CD1c-positive myeloid dendritic cell (primary cell): ENCODE data around the gene LAD1.

Experiments used
- DNase-seq: peaks from one replicate; pipeline ENCODE4 v3.0.0-alpha.2; 2016; ENCODE audit errors: extremely low spot score

The LAD1 gene, protein sequence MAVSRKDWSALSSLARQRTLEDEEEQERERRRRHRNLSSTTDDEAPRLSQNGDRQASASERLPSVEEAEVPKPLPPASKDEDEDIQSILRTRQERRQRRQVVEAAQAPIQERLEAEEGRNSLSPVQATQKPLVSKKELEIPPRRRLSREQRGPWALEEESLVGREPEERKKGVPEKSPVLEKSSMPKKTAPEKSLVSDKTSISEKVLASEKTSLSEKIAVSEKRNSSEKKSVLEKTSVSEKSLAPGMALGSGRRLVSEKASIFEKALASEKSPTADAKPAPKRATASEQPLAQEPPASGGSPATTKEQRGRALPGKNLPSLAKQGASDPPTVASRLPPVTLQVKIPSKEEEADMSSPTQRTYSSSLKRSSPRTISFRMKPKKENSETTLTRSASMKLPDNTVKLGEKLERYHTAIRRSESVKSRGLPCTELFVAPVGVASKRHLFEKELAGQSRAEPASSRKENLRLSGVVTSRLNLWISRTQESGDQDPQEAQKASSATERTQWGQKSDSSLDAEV

DNA sequence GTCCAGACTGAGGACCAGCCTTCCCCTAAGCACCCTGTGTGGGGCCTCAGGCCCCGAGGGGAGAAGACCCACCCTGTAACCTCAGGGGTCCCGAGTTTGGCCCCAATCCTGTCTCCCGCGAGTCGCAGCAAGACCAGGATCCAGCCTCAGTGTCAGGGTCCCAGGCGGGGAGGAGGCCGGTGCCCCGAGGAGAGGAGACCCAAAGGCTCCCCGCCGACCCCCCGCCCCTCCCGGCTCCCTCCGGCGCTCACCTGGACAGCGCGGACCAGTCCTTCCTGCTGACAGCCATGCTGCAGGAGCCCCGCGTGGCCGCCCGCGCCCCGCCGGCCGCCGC, at the start of gene LAD1:
Gene LAD1, minus strand, starts transcription at position 307 of the 334 bp plus-strand sequence. Its CDS starts 18 bp downstream, at position 289.
- no peak for DNase-seq

DNA sequence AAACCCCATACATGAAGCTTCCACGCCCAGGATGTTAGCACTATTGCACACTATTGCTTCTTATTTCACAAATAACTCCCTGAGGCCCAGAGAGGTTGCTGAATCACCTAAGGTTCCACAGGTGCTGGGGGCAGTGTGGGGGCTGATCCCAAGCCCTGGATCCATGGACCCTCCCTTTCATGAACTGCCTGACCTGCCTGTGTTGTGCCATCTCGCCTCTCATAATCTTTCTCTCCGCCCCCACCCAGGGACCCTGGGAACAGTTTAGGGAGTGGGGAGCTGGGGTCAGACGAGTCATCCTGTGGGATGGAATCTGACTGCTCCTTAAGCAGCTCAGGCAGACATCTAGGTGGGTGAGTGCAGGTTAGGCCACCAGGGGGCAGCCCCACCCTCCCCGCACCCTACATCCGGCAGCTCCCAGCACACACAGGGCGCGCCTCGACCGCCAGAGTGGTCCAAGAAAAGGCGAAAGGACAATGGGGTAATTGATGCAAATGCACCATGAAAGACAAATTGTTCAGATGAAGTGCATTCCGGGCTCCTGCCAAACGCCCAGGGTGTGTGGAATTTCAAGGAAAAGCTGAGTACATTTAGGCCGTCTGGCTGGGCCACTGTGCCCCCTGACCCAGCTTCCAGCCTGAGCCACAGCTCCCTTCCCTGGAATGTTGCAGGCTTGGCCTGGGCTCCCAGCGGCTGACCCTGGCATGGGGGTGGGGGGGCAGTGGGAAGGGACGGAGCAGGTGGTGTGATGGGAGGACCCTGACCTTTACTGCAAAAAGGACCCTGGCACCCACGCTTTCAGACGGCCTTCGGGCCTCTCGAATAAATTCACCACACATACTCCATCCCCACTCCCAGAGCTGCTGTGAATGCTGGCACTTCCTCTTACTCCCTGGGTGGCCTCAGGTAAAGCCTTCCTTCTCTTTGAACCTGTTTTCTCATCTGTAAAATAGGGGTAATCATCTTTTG, 49.1 kb upstream of the LAD1 start:
- DNase-seq, result peak; percentile 69

DNA sequence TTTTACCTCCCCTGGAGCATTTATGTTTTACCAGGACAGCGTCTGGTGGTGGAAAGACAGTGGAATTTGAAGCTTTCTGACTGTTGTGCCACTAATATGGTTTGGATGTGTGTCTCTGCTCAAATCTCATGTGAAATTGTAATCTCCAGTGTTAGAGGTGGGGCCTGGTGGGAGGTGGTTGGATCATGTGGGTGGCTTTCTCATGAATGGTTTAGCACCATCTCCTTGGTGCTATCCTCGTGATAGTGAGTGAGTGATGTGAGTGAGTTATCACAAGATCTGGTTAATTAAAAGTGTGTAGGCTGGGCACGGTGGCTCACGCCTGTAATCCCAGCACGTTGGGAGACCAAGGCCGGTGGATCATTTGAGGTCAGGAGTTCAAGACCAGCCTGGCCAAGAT, 46.2 kb upstream of the LAD1 start:
- no peak for DNase-seq

DNA sequence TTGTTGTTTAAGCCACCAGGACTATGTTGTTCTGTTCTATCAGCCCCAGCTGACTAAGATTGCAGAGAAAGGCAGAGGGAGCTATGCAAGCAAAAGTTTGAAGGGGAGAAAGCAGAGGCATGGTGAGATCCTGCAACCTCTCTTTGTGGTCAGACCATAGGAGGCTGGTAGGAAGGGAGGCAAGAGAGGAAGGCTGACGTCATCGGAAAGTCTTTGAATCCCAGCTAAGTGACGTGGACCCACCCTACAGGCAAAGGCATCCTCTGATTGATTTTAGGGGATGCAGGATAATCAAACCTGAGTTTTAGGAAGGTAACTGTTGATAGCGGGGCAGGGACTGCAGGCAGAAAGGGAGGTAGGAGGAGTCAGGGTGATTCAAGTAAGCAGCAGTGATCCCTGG, 45.7 kb upstream of the LAD1 start:
- no peak for DNase-seq

DNA sequence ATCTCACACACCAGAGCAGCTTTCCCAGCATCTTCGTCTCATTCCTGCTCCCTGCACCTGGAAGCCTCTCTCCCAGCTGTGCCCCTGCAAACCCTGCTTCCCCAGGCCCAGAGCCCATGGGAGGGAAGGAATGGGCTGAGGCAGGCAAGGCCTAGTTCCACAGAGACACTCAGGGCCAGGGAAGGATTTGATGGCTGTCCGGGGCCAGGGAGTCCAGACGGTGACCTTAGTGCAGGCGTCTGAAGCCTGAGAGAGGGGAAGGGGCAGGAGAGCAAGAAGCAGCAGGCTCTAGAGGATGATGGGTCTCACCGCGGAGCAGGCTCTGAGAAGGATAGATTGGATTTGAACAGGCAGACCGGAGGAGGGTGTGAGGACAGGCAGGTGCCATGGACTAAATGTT, 44.6 kb upstream of the LAD1 start:
- DNase-seq, result no peak

DNA sequence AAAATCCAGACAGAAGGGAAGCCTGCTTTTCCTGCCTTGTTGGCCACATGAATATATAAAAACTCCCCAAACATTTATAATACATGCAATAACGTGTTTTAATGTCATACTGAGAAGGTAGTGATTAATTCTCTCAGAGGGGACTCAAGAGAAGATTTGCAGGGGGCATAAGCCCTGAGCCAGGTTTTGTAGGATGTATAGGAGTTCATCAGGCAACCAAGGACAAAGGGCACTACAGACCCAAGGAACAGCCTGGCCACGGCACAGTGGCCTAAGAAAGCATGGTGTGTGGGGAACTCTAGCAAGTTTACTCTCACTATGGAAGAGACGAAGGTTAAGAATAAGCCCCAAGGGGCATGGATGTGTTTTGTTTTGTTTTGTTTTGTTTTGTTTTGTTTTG, 37.8 kb upstream of the LAD1 start:
- DNase-seq, result no peak

DNA sequence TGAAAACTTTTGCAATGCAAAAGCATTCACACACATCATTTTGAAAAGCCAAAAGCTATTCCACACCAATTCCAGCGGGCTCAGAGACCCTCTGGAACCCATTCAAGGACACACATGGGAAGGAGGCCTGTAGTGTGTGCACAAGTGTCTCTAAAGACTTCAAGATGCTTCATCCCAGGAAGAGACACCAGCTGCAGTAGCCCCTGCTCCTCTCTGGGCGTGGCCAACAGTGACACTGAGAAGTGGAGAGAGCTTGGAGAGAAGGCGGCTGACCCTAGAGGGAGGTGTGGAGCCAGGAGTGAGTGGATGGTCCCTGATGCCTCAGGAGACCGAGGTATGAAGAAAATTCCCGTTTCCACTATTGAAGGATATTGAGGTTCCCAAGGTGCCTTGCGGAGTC, 37.3 kb upstream of the LAD1 start:
- no peak for DNase-seq

DNA sequence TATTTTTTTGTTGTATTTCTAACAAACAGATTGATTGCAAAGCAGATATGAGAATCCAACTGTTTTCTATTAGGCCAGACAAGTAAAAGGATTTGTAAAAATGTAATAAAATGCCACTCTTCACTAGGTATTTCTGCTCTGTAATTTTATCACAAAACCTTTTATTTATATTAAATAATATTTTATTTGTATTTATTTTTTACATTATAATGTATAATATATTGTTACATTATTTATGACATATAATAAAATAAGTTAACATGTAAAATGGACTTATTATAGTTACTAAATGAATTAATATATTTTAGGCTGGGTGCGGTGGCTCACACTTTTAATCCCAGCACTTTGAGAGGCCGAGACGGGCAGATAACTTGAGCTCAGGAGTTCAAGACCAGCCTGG, 35.1 kb upstream of the LAD1 start:
- DNase-seq, result no peak

DNA sequence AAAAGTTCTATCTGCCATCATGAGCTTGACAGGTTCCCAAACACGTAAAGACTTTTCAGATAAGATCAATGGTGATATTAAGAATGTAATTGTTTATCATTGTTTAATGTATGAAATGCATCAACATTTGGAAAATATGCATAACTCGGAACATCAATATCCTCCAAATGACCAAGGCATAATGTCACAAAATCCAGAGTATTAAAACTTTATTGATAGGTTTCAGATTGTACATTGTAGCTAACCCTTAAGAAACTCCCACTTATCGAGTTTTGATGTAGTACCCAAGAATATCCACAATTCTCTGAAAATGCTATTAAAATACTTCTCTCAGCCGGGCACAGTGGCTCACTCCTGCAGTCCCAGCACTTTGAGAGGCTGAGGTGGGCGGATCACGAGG, 34.5 kb upstream of the LAD1 start:
- DNase-seq, result no peak

DNA sequence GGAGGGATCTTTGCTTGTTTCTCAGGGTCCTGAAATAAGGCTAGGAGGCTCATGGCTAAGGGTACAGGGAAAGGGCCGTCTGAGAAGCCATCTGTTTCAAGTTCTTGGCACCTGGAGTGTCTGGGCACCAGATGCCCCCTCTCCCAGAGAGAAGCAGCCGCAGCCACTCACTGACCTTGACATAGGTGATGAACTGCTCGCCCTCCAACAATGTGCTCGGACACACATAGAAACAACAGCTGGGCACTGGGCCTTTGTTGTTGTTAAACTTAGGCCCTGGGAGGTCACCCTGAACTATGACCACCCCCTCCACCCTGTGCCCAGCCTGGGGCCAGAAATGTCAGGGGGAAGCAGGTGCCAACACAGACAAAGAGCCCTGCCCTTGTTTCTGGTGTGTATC, 31.7 kb upstream of the LAD1 start:
- no peak for DNase-seq

DNA sequence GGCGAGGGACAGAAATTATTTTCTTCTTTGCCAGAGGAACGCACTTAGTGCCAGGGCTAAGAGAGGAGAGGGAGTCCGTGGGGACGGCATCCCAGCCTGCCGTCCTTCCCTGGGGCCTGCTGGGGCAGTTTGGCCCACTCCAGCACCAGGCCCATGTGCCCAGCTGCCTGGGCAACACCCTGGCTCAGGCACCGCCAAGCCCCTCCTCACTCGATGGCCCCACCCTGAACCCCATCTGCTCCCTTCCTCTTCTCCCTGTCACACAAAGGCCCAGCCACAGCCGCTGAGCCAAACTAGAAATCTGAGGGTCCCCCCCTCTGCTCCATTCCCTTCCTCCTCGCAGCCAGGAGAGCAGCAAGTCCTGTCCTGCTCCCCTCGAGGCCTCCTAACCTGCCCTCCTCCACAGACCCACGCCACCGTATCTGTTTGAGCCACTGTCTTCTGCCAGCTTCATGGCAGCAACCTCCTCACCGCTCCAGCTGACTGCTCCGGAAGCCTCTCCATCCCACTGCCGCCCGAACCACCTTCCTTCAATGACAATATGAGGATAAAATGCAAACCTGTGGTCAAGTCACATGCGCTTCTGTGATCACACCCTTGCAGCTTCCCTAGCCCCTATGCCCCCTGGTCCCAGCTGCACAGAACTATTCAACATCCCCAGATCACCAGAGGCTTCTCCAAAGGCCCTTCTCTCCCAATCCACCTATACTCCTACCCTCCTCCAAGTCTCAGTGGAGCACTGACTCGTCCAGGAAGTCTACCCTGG, 30.8 kb upstream of the LAD1 start:
- no peak for DNase-seq

DNA sequence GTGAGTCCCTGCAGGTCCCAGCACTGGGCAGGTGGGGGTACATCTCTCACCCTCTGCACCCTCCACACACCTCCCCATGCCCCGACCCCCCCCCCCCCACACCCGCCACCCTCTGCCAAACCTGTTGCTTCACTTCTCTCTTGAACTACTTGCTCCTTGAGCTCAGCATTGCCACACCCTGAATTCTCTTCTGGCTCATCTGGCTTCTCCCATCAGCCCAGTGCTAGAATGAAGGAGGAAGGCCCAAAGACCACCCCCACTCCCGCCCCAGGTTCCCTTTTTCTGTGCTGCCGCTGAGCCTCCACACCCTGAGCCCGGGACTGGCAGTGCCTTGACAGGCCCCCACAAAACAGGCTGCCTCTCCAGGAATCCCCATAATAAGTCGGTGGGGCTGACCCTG, 28.8 kb upstream of the LAD1 start:
- peak; percentile 23 for DNase-seq

DNA sequence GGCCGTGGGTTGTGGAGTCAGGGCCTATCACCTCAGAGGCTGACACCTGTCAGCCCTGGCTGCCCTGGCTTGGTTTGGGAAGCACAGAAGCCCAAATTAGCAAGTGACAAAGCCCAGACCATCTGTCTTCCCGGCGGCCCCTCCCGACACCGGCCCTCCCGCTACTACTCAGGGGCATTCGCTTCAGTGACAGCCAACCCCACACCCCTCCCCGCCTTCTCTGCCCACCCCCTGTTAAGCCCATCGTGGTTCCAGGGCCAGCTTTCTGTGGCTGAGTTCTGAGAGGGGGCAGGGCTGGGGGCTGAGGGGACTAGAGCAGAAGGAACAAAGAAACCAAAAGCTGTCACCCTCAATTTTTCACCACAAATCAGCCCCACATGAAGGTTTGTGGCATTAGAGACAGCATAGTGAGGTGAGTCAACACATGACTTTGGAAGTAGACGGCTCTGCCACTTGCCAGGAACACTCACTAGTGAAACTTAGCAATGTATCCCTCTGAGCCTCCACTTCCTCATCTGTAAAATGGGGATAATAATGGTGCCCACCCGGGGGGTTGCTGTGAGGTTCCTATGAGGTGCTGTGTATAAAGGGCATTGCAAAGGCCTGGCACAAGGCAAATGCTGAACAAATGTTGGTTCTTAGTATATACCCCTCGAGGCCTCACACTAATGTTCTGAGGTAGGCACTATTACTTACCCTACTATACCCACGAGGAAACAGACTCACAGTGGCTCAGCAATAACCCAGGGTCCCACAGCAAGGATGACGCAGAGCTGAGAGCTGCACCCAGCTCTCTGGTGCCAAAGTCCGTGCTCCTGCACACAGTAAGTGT, 27.6 kb upstream of the LAD1 start:
- DNase-seq, result no peak

DNA sequence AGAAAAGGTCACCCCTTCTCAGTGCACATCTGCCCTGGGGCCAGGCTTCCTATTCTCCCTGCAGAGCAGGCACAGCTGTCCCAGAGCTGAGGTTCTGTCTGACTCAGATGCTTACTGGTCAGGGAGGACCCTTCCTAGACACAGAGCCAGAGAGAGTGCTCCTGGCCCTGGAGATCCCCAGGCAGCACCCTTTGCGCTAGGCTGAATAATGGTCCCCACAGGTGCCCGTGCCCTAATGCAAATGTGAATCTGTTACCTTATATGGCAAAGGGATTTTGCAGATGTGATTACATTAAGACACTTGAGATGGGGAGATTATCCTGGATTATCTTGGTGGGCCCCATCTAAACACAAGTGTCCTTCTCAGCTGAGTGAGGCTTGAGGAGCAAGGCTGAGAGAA, 25.0 kb upstream of the LAD1 start:
- DNase-seq, result no peak

DNA sequence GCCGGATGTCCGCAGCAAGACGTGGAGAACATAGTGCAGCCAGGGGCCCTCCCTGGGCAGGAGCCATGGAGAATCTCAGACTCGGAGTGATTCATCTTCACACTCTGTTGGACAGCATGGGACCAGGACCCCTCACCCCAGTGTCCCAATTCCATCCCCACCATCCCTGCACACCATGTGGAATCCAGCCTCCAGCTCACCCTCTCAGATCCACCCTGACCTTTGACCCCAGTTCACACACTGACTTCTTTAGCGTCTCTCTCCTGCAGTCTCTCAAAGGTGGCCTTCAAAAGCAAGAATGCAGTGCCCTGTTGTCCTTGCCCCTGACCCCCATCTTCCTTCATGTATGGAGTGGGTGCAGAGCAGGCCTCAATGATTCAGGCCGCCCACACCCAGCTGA, 24.5 kb upstream of the LAD1 start:
- DNase-seq, result no peak

DNA sequence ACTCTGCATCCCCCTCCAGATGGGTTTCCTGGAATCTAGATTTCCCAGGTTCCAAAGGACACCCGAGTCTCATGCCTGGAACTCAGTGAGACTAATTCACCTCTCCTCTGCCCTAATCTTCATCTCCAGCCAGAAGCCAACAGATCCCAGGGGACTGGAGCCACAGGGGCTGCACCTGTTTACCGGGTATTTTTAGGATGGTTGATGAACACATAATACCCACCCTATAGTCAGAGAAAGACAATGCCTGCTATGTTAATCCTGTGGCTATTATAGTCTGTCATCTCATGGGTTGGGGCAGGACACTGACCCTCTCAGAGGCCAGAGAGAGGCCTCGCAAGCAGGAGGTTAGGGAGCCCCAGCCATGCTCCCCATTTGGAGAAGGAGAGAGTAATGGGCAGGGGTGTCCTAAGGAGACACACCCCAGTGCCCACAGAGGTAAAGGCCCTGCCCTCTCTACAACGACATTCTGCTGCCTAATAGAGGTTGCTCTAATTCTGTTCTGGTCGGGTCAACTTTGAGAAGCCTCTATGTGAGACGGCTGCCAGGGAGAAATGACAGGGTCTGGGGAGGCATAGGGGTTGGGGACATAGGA, 23.4 kb upstream of the LAD1 start:
- DNase-seq, result no peak

DNA sequence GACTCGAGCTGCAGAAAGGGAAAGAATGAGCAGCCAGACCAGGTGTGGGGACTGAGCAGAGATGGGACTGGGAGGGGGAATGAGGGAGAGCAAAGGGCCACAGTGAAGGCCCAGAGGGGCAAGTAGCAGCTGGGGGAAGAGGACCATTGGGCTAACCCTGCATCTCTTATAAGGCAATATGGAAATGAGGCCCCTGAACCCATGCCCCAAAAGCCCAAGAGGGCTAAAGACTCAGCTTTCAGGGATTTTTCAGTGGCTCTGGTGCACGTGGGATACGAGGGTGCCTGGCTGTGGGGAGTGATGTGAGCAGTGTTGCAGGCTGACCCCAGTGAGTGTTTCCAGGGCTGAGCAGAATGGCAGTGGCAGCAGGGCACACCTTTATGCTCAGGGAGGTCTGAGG, 22.9 kb upstream of the LAD1 start:
- DNase-seq, result no peak

DNA sequence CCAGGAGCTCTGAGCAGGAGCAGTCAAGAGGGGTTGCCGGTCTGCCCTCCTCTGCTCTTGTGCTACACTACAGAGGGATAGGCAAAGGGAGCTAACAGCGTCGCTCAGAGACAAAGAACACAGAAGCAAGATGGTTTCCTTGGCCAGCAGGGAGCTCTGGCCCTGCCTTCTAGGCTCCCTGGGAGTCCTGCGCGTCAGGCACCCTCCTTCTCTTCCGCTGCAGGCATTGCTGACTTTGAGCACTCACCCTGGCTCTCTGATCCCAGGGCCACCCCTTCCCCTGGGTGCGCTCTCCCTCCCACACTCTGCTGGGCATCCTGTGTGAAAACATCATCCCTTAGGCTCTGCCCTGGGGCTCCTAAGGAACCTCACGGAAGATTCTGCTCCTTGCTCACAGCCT, 21.9 kb upstream of the LAD1 start:
- DNase-seq, result no peak

DNA sequence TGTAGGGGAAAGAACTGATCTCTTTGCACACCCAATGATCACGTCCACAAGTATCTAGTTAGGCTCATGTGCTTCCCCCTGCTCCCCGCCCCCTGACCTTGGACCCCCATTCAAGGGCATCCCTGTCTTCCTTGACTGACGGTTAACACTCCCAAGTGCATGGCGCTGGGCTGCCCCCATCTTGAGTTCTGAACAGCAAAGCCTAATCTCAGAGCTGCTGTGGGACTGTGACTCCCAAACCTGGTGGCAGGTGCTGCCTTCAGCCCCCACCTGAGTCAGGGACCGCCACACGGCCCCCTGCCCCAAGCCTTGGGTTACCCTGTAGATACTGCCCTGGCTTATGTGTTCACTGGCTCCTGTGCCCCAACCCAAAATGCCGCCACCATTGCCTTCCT, 21.5 kb upstream of the LAD1 start:
- no peak for DNase-seq

DNA sequence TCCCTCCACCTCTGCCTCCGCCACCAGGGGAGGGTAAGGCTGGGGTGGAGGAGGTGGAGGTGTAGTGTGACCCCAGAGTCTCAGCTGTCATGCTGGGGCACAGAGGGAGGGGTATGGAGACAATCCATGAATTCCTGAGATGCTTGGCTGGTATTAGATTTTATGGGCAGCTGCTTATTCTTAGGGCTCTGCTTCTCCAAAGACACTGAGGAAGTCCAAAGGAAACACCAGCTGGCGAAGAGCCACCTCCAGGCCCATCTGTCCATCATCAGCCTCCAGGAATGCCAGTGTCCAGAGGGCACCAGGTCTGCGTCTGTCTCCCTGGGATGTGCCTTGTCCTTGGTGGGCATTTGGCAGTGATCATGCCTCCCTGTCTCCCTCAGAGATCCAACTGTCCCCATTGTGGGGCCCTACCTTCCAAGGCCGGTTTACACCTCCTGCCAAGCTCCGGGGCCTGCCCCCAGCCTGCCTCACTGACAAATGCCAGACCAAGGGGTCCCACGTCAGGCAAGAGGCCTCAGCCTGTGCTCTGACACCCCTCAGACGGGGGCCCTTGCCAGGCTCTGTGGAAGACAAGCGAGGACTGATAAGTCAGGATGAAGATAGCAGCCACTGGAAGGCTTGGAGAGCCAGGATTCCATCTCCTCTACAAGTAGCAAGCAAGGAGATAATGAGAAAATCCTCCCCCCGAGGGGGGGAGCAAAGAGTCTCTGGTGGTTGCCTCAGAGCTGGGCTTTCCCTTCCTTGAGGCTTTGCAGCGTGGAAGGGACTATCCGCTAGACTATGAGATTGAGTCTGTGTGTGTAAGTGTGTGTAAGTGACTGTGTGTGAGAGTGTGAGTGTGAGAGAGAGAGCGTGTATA, 20.9 kb upstream of the LAD1 start:
- DNase-seq, result no peak
